H1 (cell line): Measurements from ENCODE around the gene ZNF318. TPM values are rescaled to one million over a fixed set of nuclear protein-coding genes. Genes with fewer than 3 reads are reported as not detected.

Experiments used
- CTCF ChIA-PET: fragments of 300-600 bp; sonication (Branson Sonifier 250); formaldehyde crosslinking; loops from one replicate; lab custom pipeline; 2021; ENCODE audit not compliant: partially characterized antibody; lab: Charles Lee
- POLR2A ChIA-PET: fragments of 300-600 bp; sonication (Branson Sonifier 250); formaldehyde crosslinking; loops from one replicate; lab custom pipeline; 2021; ENCODE audit warnings: inconsistent platforms; ENCODE audit not compliant: partially characterized antibody; lab: Charles Lee
- DNase-seq, 2 experiments: peaks; one replicate each; pipeline versions ENCODE4 v3.0.0 to v3.0.0-alpha.2; 2010 to 2022; ENCODE audit warnings: low spot score in 2 of 2, low read depth in 1 of 2, mixed read lengths in 1 of 2
- FAIRE-seq: peaks from 2 replicates; lab custom pipeline; 2011; peaks lifted over from hg19 to GRCh38; lab: Jason Lieb, UNC
- H2AFZ ChIP-seq: 2 replicates; pipeline ENCODE4 v1.8.1; 2012; ENCODE audit warnings: low read length, inconsistent platforms
- H2AK5ac ChIP-seq: 2 replicates; pipeline ENCODE4 v1.6.1; 2013; ENCODE audit warnings: low read depth, low read length
- H2BK120ac ChIP-seq: replicated peaks from 2 replicates; pipeline ENCODE3; 2013; ENCODE audit warnings: low read depth, low read length, inconsistent platforms
- H2BK12ac ChIP-seq: 2 replicates; pipeline ENCODE4 v1.6.1; 2013; ENCODE audit warnings: low read depth, low read length
- H2BK15ac ChIP-seq: 2 replicates; pipeline ENCODE4 v1.6.1; 2013; ENCODE audit warnings: low read length
- H2BK20ac ChIP-seq: 2 replicates; pipeline ENCODE4 v1.6.1; 2013; ENCODE audit warnings: low read length
- H2BK5ac ChIP-seq: 2 replicates; pipeline ENCODE4 v1.6.1; 2013; ENCODE audit warnings: low read depth, low read length
- H3K14ac ChIP-seq: 2 replicates; pipeline ENCODE4 v1.6.1; 2013; ENCODE audit warnings: inconsistent platforms; ENCODE audit not compliant: insufficient read length
- H3K18ac ChIP-seq: 2 replicates; pipeline ENCODE4 v1.6.1; 2013; ENCODE audit warnings: low read length; ENCODE audit errors: extremely low read depth
- H3K23ac ChIP-seq: 2 replicates; pipeline ENCODE4 v1.6.1; 2013; ENCODE audit warnings: inconsistent platforms; ENCODE audit not compliant: insufficient read length
- H3K23me2 ChIP-seq: 2 replicates; pipeline ENCODE4 v1.6.1; 2013; ENCODE audit warnings: low read depth, low read length
- H3K27ac ChIP-seq: 2 replicates; pipeline ENCODE4 v1.6.1; 2011; ENCODE audit warnings: low read depth, low read length, inconsistent platforms
- H3K27me3 ChIP-seq, 4 experiments: replicated peaks in 1 of 4; 1 replicate in 1 of 4; 2 replicates in 3 of 4; pipeline versions ENCODE4 v1.6.1 to v1.8.1; 2011 to 2013; ENCODE audit warnings: low read length in 3 of 4, mild to moderate bottlenecking in 3 of 4, inconsistent platforms in 2 of 4, mixed read lengths in 2 of 4, moderate library complexity in 1 of 4; ENCODE audit not compliant: control insufficient read depth in 3 of 4, insufficient read depth in 3 of 4; ENCODE audit errors: extremely low read depth in 1 of 4
- H3K36me3 ChIP-seq, 4 experiments: 2 replicates each; pipeline versions ENCODE4 v1.6.1 to v1.8.1; 2011 to 2013; ENCODE audit warnings: mild to moderate bottlenecking in 4 of 4, low read length in 3 of 4, moderate library complexity in 2 of 4, control low read depth in 1 of 4, inconsistent platforms in 1 of 4; ENCODE audit not compliant: insufficient read depth in 4 of 4, control insufficient read depth in 2 of 4
- H3K4ac ChIP-seq: replicated peaks from 2 replicates; pipeline ENCODE3; 2013; ENCODE audit warnings: low read length, low read depth, mixed read lengths, inconsistent platforms; ENCODE audit not compliant: insufficient read length
- H3K4me1 ChIP-seq, 4 experiments: replicated peaks in 1 of 4; 1 replicate in 1 of 4; 2 replicates in 3 of 4; pipeline versions ENCODE4 v1.6.1 to v1.8.1; 2011 to 2013; ENCODE audit warnings: low read length in 3 of 4, inconsistent platforms in 2 of 4, mixed read lengths in 1 of 4; ENCODE audit not compliant: insufficient read depth in 4 of 4, control insufficient read depth in 3 of 4
- H3K4me2 ChIP-seq, 2 experiments: 2 replicates each; pipeline versions ENCODE4 v1.6.1 to v1.8.1; 2011 to 2013; ENCODE audit warnings: low read depth in 2 of 2, low read length in 2 of 2, control low read depth in 1 of 2, inconsistent platforms in 1 of 2, mild to moderate bottlenecking in 1 of 2; ENCODE audit not compliant: insufficient read depth in 1 of 2
- H3K4me3 ChIP-seq, 4 experiments: fragments of 200-600, 300-600 bp in 1 of 4; sonication (generic), shearing (Covaris generic), sonication (Bioruptor Twin) in 1 of 4; 2 replicates each; pipeline versions ENCODE4 v1.5.1 to v1.8.1; 2011 to 2016; ENCODE audit warnings: low read length in 4 of 4, low read depth in 3 of 4, control low read depth in 2 of 4, inconsistent platforms in 2 of 4, mild to moderate bottlenecking in 2 of 4, mixed read lengths in 1 of 4, moderate library complexity in 1 of 4; ENCODE audit not compliant: insufficient read depth in 2 of 4; ENCODE audit errors: extremely low read depth in 1 of 4
- H3K56ac ChIP-seq: replicated peaks from 2 replicates; pipeline ENCODE3; 2013; ENCODE audit warnings: low read depth, mild to moderate bottlenecking, mixed read lengths, low read length, inconsistent platforms; ENCODE audit not compliant: insufficient read length
- H3K79me1 ChIP-seq: 2 replicates; pipeline ENCODE4 v1.6.1; 2013; ENCODE audit warnings: low read depth, low read length, control low read depth
- H3K79me2 ChIP-seq, 2 experiments: 2 replicates each; pipeline versions ENCODE4 v1.6.1 to v1.8.1; 2012 to 2013; ENCODE audit warnings: low read length in 2 of 2, mild to moderate bottlenecking in 2 of 2, inconsistent platforms in 1 of 2; ENCODE audit not compliant: insufficient read depth in 2 of 2, control insufficient read depth in 1 of 2
- H3K9ac ChIP-seq, 4 experiments: replicated peaks in 1 of 4; 1 replicate in 1 of 4; 2 replicates in 3 of 4; pipeline versions ENCODE4 v1.6.1 to v1.8.1; 2011 to 2013; ENCODE audit warnings: low read depth in 3 of 4, low read length in 3 of 4, control low read depth in 2 of 4, mild to moderate bottlenecking in 2 of 4, moderate library complexity in 2 of 4, inconsistent platforms in 1 of 4; ENCODE audit errors: extremely low read depth in 1 of 4
- H3K9me3 ChIP-seq, 2 experiments: 2 replicates each; pipeline versions ENCODE4 v1.6.1 to v1.8.1; 2012 to 2013; ENCODE audit warnings: mild to moderate bottlenecking in 2 of 2, moderate library complexity in 2 of 2, control low read depth in 1 of 2, inconsistent platforms in 1 of 2, low read depth in 1 of 2, low read length in 1 of 2, mixed read lengths in 1 of 2; ENCODE audit not compliant: insufficient read depth in 2 of 2
- H4K20me1 ChIP-seq, 2 experiments: replicated peaks in 1 of 2; 2 replicates each; pipeline versions ENCODE3 to v1.8.1; 2011 to 2013; ENCODE audit warnings: inconsistent platforms in 2 of 2, low read length in 2 of 2, mild to moderate bottlenecking in 1 of 2; ENCODE audit not compliant: insufficient read depth in 2 of 2, control insufficient read depth in 1 of 2
- H4K5ac ChIP-seq: 2 replicates; pipeline ENCODE4 v1.6.1; 2013; ENCODE audit warnings: low read length, low read depth, mixed read lengths, inconsistent platforms; ENCODE audit not compliant: insufficient read length
- H4K8ac ChIP-seq: 2 replicates; pipeline ENCODE4 v1.8.0; 2013; ENCODE audit warnings: mild to moderate bottlenecking, moderate library complexity, low read length, inconsistent platforms; ENCODE audit not compliant: insufficient read depth; ENCODE audit errors: extremely low read depth
- H4K91ac ChIP-seq: replicated peaks from 2 replicates; pipeline ENCODE3; 2013; ENCODE audit warnings: low read length, mixed read lengths, inconsistent platforms; ENCODE audit not compliant: insufficient read length
- ASH2L ChIP-seq: fragments of 200-600, 300-600 bp; sonication (generic); IDR thresholded peaks from one replicate; pipeline ENCODE4 v1.7.1; 2017; ENCODE audit warnings: low read length
- BRCA1 ChIP-seq: IDR thresholded peaks from 2 replicates; pipeline ENCODE4 v1.6.1; 2012; ENCODE audit warnings: low read depth, low read length, improper control_type of control experiment
- CBX8 ChIP-seq: fragments of 300-800, 300-1000 bp; sonication (generic); IDR thresholded peaks from 2 replicates; pipeline ENCODE4 v1.7.1; 2016; ENCODE audit warnings: low read depth, low read length, borderline replicate concordance
- KDM5A ChIP-seq: fragments of 200-600 bp; IDR thresholded peaks from 2 replicates; pipeline ENCODE4 v1.7.1; 2012; ENCODE audit warnings: mild to moderate bottlenecking, low read length, inconsistent platforms, mixed read lengths
- MAFK ChIP-seq: IDR thresholded peaks from 2 replicates; pipeline ENCODE4 v1.6.1; 2012; ENCODE audit warnings: low read depth, mild to moderate bottlenecking, improper control_type of control experiment, low read length
- RFX5 ChIP-seq: IDR thresholded peaks from 2 replicates; pipeline ENCODE4 v1.6.1; 2011; ENCODE audit warnings: low read depth, low read length, improper control_type of control experiment, borderline replicate concordance
- RNF2 ChIP-seq: fragments of 200-900, 300-1000 bp; sonication (generic); IDR thresholded peaks from 2 replicates; pipeline ENCODE4 v1.7.1; 2016; ENCODE audit warnings: borderline replicate concordance, low read depth, mild to moderate bottlenecking, antibody characterized with exemption, low read length; ENCODE audit not compliant: poor library complexity, severe bottlenecking; ENCODE audit errors: missing control alignments
- SAP30 ChIP-seq: fragments of 300-600 bp; sonication (generic); IDR thresholded peaks from 2 replicates; pipeline ENCODE4 v1.7.1; 2012; ENCODE audit warnings: low read length, moderate library complexity, mild to moderate bottlenecking, inconsistent platforms; ENCODE audit not compliant: insufficient read depth, insufficient replicate concordance
- SP1 ChIP-seq: IDR thresholded peaks from 2 replicates; pipeline ENCODE4 v1.6.1; 2011; ENCODE audit warnings: low read depth, low read length
- YY1 ChIP-seq: IDR thresholded peaks from 2 replicates; pipeline ENCODE4 v1.6.1; 2011; ENCODE audit warnings: low read depth, mild to moderate bottlenecking, low read length
- ZNF274 ChIP-seq: IDR thresholded peaks from 2 replicates; pipeline ENCODE4 v1.7.0; 2012; ENCODE audit warnings: low read length, borderline replicate concordance; ENCODE audit errors: extremely low read depth
- polyA plus RNA-seq, 7 experiments: library from polyadenylated mRNA; depleted of rRNA in 3 of 7; stranded (reverse) in 5 of 7; unstranded in 2 of 7; fragments of >200 nt in 5 of 7; fragments of 200-250 nt in 2 of 7; gene quantifications; 1 replicate in 5 of 7; 2 replicates in 1 of 7; 4 replicates in 1 of 7; pipeline versions ENCODE4 v1.2.1 to v1.2.3, GENCODE V29; 2011 to 2013; ENCODE audit warnings: missing spikeins in 2 of 7, mixed read lengths in 2 of 7
- total RNA-seq: library from RNA; stranded (reverse); fragmentation: NEBNext Ultra II Directional; extraction: Animal tissue kit (Norgen Biotek cat#: 25700); gene quantifications from 2 replicates; pipeline ENCODE4 v1.2.1, GENCODE V29; 2021
- TF ChIP-seq, protein P1 (sequence below): IDR thresholded peaks from 2 replicates; pipeline ENCODE4 v1.6.1; 2011; ENCODE audit warnings: low read length, improper control_type of control experiment

The ZNF318 gene
- total and polyA plus RNA-seq, 2 of the 8 experiments (the other 6 are each of a cell fraction or from before 2014, with no cell fraction given) = 10.2 to 22.1 TPM

DNA sequence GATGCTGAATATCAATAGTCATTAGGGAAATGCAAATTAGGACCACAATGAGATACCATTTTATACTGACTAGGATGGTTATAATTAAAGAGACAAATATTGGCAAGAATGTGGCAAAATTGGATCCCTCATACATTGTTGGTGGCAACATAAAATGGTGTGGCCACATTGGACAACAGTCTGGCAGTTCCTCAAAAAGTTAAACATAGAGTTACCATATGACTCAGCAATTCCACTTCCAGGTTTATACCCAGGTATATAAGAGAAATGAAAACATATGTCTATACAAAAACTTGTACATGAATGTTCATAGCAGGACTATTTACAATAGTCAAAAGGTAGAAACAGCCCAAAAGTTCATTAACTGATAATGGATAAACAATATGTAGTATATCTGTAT is 58.8 kb downstream of the ZNF318 start:
- Histone ChIP-seq H3K79me1 (no peaks in the 10 kb centered on the region), H3K27me3 (0 out of 7 replicates have a peak, but pooled peaks cover 0 to 2% (median 0%) of the 10 kb centered on the region in 4 experiments), H4K91ac (no peak overlapping the region), H4K8ac (no peak overlapping the region), H3K4me2 (no peak overlapping the region), H3K18ac (no peak overlapping the region), H3K4me1 (peaks cover 7 to 15% (median 9%) of the 10 kb centered on the region in 4 experiments), H3K23ac (no peak overlapping the region), H3K4me3 (no peak overlapping the region), H2BK15ac (no peak overlapping the region), H3K9ac (no peak overlapping the region), H3K56ac (no peak overlapping the region), H3K9me3 (no peaks in the 10 kb centered on the region), H3K27ac (no peak overlapping the region), H3K4ac (no peak overlapping the region), H2BK20ac (no peak overlapping the region), H4K5ac (no peak overlapping the region), H2AFZ (no peak overlapping the region), H4K20me1 (no peaks in the 10 kb centered on the region), H2AK5ac (no peak overlapping the region), H2BK5ac (no peak overlapping the region), H3K14ac (no peak overlapping the region), H2BK12ac (no peak overlapping the region), H3K79me2 (no peaks in the 10 kb centered on the region), H3K36me3 (peaks cover 0 to 3% (median 0%) of the 10 kb centered on the region in 4 experiments; a peak in 1 of 8 replicates), H2BK120ac (no peak overlapping the region), H3K23me2 (peaks cover 8% of the 10 kb centered on the region)
- no peak for DNase-seq
- CTCF ChIA-PET = no interaction called here
- POLR2A ChIA-PET = no interaction called here
- no peak for FAIRE-seq
- TF ChIP-seq, protein P1, sequence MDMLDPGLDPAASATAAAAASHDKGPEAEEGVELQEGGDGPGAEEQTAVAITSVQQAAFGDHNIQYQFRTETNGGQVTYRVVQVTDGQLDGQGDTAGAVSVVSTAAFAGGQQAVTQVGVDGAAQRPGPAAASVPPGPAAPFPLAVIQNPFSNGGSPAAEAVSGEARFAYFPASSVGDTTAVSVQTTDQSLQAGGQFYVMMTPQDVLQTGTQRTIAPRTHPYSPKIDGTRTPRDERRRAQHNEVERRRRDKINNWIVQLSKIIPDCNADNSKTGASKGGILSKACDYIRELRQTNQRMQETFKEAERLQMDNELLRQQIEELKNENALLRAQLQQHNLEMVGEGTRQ = no peak
- no peak for TF ChIP-seq ASH2L
- no peak for TF ChIP-seq MAFK
- no peak for TF ChIP-seq CBX8
- TF ChIP-seq RNF2 = no peak
- TF ChIP-seq RFX5 = no peak
- no peak for TF ChIP-seq SAP30
- no peak for TF ChIP-seq BRCA1
- TF ChIP-seq ZNF274 = no peak
- no peak for TF ChIP-seq KDM5A
- no peak for TF ChIP-seq YY1
- no peak for TF ChIP-seq SP1
